Gastrocnemius medialis (tissue), 4 donors: ENCODE results near the gene ZNF783. TPM values are rescaled to one million over a fixed set of nuclear protein-coding genes. Genes with fewer than 3 reads are reported as not detected.
"Not testable (repeated sequence)": the region's sequence is repeated elsewhere in the genome, so short reads cannot be mapped to it uniquely, and the experiment has no call there.

ENCODE experiments used
- ATAC-seq, 2 donors: fragments of 150-250 bp; one replicate each; pipeline ENCODE4 v1.9.1; 2016
- DNase-seq, 2 donors: peaks; one replicate each; pipeline ENCODE4 v3.0.0-alpha.2; 2019
- H3K27ac ChIP-seq, 4 donors: fragments of 200-600 bp; sonication (generic); 1 replicate in 1 of 4; 2 replicates in 3 of 4; pipeline ENCODE4 v1.5.1; 2016 to 2018; ENCODE audit warnings: mild to moderate bottlenecking in 2 of 4, moderate library complexity in 1 of 4
- H3K27me3 ChIP-seq, 3 donors: fragments of 200-600 bp; sonication (generic) in 2 of 3; 1 replicate in 1 of 3; 2 replicates in 2 of 3; pipeline versions ENCODE4 v1.5.1 to v1.6.0; 2016 to 2019; ENCODE audit warnings: mild to moderate bottlenecking in 1 of 3, moderate library complexity in 1 of 3
- H3K36me3 ChIP-seq, 2 donors: fragments of 200-600 bp; sonication (generic) in 1 of 2; one replicate each; pipeline ENCODE4 v1.5.1; 2017 to 2018
- H3K4me1 ChIP-seq, 2 donors: fragments of 200-600 bp; sonication (generic) in 1 of 2; one replicate each; pipeline ENCODE4 v1.5.1; 2016 to 2017; ENCODE audit warnings: mild to moderate bottlenecking in 2 of 2
- H3K4me3 ChIP-seq, 4 donors: fragments of 200-600 bp; sonication (generic) in 3 of 4; 1 replicate in 1 of 4; 2 replicates in 3 of 4; pipeline ENCODE4 v1.5.1; 2016 to 2019; ENCODE audit warnings: mild to moderate bottlenecking in 2 of 4
- H3K9me3 ChIP-seq, 3 donors: fragments of 200-600 bp; sonication (generic) in 2 of 3; 1 replicate in 1 of 3; 2 replicates in 2 of 3; pipeline ENCODE4 v1.5.1; 2016 to 2019
- POLR2A ChIP-seq, 2 donors: fragments of 450-650 bp; IDR thresholded peaks; one replicate each; pipeline ENCODE4 v1.6.1; 2017; ENCODE audit warnings: antibody characterized with exemption in 2 of 2, mild to moderate bottlenecking in 2 of 2, moderate library complexity in 2 of 2
- in situ Hi-C, 4 donors: fragments of 200-750 bp; cut with MboI; loops; one replicate each; pipeline versions ENCODE4 v1.15.0 to v1.8.0; 2017; ENCODE audit warnings: low sequenced_read_pairs in 4 of 4
- intact Hi-C: fragments of 100-400 bp; cut with DNase I; formaldehyde crosslinking; loops from one replicate; pipeline ENCODE4 v1.15.1; 2023; ENCODE audit warnings: low total_unique reads
- total RNA-seq, 4 donors: library from RNA; depleted of rRNA; stranded (reverse); fragments of >200 nt; gene quantifications; one replicate each; pipeline versions ENCODE4 v1.1.0 to v1.2.3, GENCODE V29; 2016
- TF ChIP-seq, protein P1 (sequence below), 5 experiments: fragments of 450-650 bp in 3 of 5; fragments of 200-600 bp in 2 of 5; sonication (generic) in 2 of 5; IDR thresholded peaks in 4 of 5; conservative IDR thresholded peaks in 1 of 5; 1 replicate in 4 of 5; 2 replicates in 1 of 5; pipeline ENCODE4 v1.5.1; 2016 to 2019; ENCODE audit warnings: antibody characterized with exemption in 5 of 5, mild to moderate bottlenecking in 3 of 5, moderate library complexity in 3 of 5

The ZNF783 gene
- total RNA-seq, 4 donors from 2014 or later: 3.4 to 7.1 (median 5.5) TPM

GRCh38 chr7:149228831-149229471 lies 33.0 kb upstream of the ZNF783 start:
- Histone ChIP-seq H3K36me3 (peaks cover 0 to 17% of the 10 kb centered on the region in 2 donors), H3K9me3 (no peaks in the 10 kb centered on the region), H3K27ac (no peak overlapping the region), H3K4me3 (no peak overlapping the region), H3K27me3 (peaks cover 0 to 8% (median 0%) of the 10 kb centered on the region in 3 donors), H3K4me1 (no peaks in the 10 kb centered on the region)
- in situ Hi-C loops: no loop called here
- DNase-seq (no peak), ATAC-seq (no peak)
- TF ChIP-seq, protein P1, sequence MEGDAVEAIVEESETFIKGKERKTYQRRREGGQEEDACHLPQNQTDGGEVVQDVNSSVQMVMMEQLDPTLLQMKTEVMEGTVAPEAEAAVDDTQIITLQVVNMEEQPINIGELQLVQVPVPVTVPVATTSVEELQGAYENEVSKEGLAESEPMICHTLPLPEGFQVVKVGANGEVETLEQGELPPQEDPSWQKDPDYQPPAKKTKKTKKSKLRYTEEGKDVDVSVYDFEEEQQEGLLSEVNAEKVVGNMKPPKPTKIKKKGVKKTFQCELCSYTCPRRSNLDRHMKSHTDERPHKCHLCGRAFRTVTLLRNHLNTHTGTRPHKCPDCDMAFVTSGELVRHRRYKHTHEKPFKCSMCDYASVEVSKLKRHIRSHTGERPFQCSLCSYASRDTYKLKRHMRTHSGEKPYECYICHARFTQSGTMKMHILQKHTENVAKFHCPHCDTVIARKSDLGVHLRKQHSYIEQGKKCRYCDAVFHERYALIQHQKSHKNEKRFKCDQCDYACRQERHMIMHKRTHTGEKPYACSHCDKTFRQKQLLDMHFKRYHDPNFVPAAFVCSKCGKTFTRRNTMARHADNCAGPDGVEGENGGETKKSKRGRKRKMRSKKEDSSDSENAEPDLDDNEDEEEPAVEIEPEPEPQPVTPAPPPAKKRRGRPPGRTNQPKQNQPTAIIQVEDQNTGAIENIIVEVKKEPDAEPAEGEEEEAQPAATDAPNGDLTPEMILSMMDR (IDR thresholded peaks at IDR 0.05 in 4 of 5, conservative IDR thresholded peaks at IDR 0.05 in 1 of 5): no peak
- TF ChIP-seq POLR2A (IDR thresholded peaks at IDR 0.05): no peak
- intact Hi-C loops: no loop called here

DNA sequence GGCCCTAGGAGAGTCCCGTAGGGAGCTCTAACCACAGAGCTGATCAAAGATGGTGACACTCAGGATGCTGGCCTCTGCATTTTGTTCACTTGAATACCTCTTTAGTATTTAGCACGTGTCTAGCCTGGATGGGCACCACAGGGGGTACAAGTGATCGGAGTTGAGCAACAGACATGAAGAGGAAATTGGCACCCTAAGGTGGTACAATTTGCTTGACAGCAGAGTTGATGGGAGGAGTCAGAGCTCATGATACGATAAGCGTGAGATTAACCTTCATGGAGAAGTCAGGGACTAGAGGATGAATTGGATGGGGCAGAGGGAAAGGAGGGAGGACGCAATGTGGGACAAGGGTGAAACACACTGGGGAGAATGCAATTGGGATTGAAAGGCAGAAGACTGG lies 32.5 kb upstream of the ZNF783 start:
- no peak for TF ChIP-seq POLR2A (IDR thresholded peaks at IDR 0.05)
- TF ChIP-seq, protein P1 (IDR thresholded peaks at IDR 0.05 in 4 of 5, conservative IDR thresholded peaks at IDR 0.05 in 1 of 5): no peak
- no peak overlapping the region for H3K27ac ChIP-seq
- no peaks in the 10 kb centered on the region for H3K4me1 ChIP-seq
- peak in 1 of 2 donors; percentile 35 for ATAC-seq
- H3K27me3 ChIP-seq: peaks cover 0 to 8% (median 0%) of the 10 kb centered on the region in 3 donors
- intact Hi-C loops (no loop called here), in situ Hi-C loops (no loop called here)
- H3K4me3 ChIP-seq: no peak overlapping the region
- H3K36me3 ChIP-seq: peaks cover 0 to 17% of the 10 kb centered on the region in 2 donors
- DNase-seq: no peak
- H3K9me3 ChIP-seq: no peaks in the 10 kb centered on the region

DNA sequence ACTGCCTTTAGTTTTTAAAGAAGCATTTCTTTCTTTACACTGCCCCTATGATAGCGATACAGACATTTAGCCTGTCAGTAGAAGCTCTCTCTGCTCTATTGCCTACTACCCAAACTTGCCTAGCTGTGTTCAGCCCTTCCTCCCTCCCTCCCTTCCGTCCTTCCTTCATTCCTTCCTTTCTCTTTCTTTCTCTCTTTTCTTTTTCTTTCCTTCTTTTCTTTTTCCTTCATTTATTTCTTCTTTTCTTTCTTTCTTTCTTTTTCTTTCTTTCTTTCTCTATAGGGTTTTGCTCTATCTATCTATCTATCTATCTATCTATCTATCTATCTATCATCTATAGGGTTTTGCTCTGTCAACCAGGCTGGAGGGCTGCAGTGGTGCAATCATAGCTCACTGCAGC lies 29.6 kb upstream of the ZNF783 start:
- in situ Hi-C loops (no loop called here), intact Hi-C loops (no loop called here)
- no peak for TF ChIP-seq POLR2A (IDR thresholded peaks at IDR 0.05)
- TF ChIP-seq, protein P1 (IDR thresholded peaks at IDR 0.05 in 4 of 5, conservative IDR thresholded peaks at IDR 0.05 in 1 of 5): no peak
- no peak for ATAC-seq
- Histone ChIP-seq H3K4me3 (no peak overlapping the region), H3K36me3 (no peaks in the 10 kb centered on the region), H3K27ac (no peak overlapping the region), H3K27me3 (peaks cover 0 to 8% (median 0%) of the 10 kb centered on the region in 3 donors), H3K4me1 (no peaks in the 10 kb centered on the region), H3K9me3 (no peaks in the 10 kb centered on the region)
- DNase-seq: no peak

DNA sequence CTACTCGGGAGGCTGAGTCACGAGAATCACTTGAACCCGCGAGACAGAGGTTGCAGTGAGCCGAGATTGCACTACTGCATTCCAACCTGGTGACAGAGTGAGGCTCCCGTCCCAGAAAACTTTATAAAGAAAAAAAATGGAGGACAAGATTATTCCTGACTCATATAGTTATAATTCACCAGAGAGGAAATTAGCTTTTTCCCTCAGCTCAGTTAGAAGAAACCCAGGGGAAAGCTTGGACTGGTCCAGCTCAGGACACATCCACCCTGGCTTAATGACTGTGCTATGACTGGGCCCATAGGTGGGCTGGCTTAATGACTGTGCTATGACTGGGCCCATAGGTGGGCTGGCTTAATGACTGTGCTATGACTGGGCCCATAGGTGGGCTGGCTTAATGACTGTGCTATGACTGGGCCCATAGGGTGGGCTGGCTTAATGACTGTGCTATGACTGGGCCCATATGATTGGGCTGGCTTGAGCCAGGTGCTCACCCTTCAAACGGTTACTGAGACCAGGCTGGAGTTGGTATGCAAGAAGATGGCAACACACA lies 28.3 kb upstream of the ZNF783 start:
- H3K4me3 ChIP-seq, H3K4me1 ChIP-seq, ATAC-seq, H3K9me3 ChIP-seq, H3K36me3 ChIP-seq, DNase-seq, in situ Hi-C loops, H3K27ac ChIP-seq, H3K27me3 ChIP-seq, intact Hi-C loops: not testable (repeated sequence)

DNA sequence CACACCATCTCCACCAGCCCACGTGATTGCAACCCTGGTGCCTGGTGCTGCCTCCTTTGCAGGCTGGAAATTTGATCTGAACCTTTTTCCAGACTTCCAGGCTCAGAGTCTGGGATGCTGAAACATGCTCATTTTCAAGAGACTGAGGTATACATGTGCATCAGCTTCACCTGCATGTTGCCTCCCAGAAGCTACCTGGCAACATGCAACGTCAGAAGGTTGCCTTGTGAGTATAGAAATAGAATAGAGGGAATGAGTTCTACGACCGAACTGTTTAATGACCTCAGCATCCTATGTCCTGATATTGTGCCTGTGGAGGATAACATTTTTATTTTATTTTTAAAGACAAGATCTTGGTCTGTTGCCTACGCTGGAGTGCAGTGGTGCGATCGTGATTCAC lies 24.5 kb upstream of the ZNF783 start:
- no peak overlapping the region for H3K27ac ChIP-seq
- no peaks in the 10 kb centered on the region for H3K9me3 ChIP-seq
- TF ChIP-seq POLR2A (IDR thresholded peaks at IDR 0.05): no peak
- TF ChIP-seq, protein P1 (IDR thresholded peaks at IDR 0.05 in 4 of 5, conservative IDR thresholded peaks at IDR 0.05 in 1 of 5): no peak
- no peaks in the 10 kb centered on the region for H3K36me3 ChIP-seq
- intact Hi-C loops: loop anchor here (5.0 kb wide), 2 partner anchors 40 to 260 kb away; partner anchors contain the start of genes ZNF282 and ZNF746
- no peak overlapping the region for H3K4me3 ChIP-seq
- ATAC-seq (no peak), DNase-seq (no peak)
- in situ Hi-C loops: no loop called here
- H3K27me3 ChIP-seq: peaks cover 0 to 8% (median 0%) of the 10 kb centered on the region in 3 donors
- peaks cover 18 to 21% of the 10 kb centered on the region in 2 donors for H3K4me1 ChIP-seq
